Measurements from ENCODE around the gene PGAP1.

The PGAP1 gene

DNA sequence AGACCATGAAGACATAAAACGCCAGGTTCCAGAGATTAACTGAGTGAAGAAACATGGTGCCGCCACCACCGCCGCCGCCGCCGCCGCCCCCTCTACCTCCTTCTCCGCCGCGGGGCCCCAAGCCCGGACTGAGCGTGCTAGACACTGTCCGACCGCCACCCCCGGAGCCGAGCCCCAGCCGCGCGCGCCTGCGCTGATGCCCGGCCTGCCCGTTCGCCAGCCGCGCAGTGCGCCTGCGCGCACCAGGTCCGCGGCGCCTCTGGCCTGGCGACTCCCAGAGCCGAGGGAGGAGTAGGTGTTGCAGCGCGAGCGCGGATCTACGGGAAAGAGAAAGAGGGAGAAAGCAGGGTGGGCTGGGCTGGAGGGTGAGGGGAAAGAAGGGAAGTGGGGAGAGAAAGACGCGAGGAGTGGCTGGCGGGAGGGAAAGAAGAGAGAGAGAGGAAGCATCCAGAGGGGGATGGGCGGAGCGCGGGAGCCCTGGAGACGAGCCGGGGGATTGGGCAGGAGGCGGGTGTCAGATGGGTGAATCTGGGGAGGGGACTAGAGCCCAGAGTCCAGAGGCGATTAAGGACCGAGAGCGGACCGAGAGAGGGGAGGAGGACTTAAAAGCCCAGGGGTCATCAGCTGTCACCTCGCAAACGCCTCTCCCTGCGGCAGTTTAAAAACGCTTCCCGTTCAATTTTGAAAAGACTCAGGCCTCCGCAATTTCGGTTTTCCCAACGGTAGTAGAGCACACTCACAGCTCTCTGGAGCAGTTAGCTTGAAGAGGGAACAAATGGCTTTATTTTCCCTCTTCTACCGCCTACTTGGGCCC, at the start of gene PGAP1:
Gene PGAP1, minus strand, starts transcription at position 146 of the 814 bp plus-strand sequence. Its CDS starts 91 bp downstream, at position 55.
- TF ChIP-seq, protein P1, sequence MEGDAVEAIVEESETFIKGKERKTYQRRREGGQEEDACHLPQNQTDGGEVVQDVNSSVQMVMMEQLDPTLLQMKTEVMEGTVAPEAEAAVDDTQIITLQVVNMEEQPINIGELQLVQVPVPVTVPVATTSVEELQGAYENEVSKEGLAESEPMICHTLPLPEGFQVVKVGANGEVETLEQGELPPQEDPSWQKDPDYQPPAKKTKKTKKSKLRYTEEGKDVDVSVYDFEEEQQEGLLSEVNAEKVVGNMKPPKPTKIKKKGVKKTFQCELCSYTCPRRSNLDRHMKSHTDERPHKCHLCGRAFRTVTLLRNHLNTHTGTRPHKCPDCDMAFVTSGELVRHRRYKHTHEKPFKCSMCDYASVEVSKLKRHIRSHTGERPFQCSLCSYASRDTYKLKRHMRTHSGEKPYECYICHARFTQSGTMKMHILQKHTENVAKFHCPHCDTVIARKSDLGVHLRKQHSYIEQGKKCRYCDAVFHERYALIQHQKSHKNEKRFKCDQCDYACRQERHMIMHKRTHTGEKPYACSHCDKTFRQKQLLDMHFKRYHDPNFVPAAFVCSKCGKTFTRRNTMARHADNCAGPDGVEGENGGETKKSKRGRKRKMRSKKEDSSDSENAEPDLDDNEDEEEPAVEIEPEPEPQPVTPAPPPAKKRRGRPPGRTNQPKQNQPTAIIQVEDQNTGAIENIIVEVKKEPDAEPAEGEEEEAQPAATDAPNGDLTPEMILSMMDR (IDR thresholded peaks at IDR 0.05), result no peak
- no peak for TF ChIP-seq ZFX (IDR thresholded peaks at IDR 0.05; ENCODE audit: borderline replicate concordance)
- peak within 1 kb of the TSS; percentile 84 for H3K27ac ChIP-seq

GRCh38 chr2:196974970-196975369, 48.5 kb upstream of the PGAP1 start:
- TF ChIP-seq, protein P1 (IDR thresholded peaks at IDR 0.05), result no peak
- TF ChIP-seq ZFX (IDR thresholded peaks at IDR 0.05; ENCODE audit: borderline replicate concordance), result no peak
- no peak overlapping the region for H3K27ac ChIP-seq

- no peak overlapping the region for H3K27ac ChIP-seq
- no peak for TF ChIP-seq ZFX (IDR thresholded peaks at IDR 0.05; ENCODE audit: borderline replicate concordance)
- TF ChIP-seq, protein P1 (IDR thresholded peaks at IDR 0.05), result no peak
These were observed 45.2 kb upstream of the PGAP1 start for GRCh38 chr2:196971574-196972279.

DNA sequence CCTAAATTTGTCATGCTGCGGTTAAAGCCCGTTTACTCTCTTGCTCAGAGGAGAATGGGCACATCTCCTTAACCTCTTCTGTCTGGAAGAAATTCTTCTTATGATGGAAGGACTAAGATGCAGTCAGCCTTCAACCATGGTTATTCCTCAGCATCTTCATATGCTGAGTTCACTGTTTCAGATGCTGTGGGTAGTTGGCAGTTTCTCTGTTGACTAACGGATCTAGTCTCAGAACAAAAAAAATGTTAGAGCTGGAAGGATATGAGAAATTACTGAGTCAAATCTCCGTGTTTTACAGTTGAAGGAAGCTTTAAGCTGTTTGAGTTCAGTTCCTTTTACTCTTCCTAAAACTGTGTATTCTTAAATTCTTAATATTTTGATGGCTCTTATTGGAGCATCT, 43.6 kb upstream of the PGAP1 start:
- TF ChIP-seq ZFX (IDR thresholded peaks at IDR 0.05; ENCODE audit: borderline replicate concordance), result no peak
- TF ChIP-seq, protein P1 (IDR thresholded peaks at IDR 0.05), result no peak
- no peak overlapping the region for H3K27ac ChIP-seq

DNA sequence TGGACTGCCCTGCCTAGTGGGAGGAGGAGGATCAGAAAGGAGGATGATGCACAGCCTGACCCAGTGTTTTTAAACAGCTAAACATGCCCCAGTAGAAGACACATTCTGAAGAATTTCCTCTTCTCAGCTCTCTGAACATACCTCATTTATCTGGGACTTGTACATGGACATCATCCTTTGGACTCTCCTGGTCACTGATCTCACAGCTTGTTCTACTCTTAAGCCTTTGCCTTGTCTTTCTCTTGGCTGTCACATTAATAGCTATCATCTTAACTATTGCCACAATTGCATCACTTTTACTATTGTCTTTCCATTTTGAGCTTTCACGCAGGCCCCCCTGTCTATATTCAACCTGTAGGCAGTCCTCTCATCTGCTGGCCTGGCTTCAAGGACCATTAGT, 42.0 kb upstream of the PGAP1 start:
- TF ChIP-seq, protein P1 (IDR thresholded peaks at IDR 0.05), result no peak
- no peak for TF ChIP-seq ZFX (IDR thresholded peaks at IDR 0.05; ENCODE audit: borderline replicate concordance)
- no peak overlapping the region for H3K27ac ChIP-seq

DNA sequence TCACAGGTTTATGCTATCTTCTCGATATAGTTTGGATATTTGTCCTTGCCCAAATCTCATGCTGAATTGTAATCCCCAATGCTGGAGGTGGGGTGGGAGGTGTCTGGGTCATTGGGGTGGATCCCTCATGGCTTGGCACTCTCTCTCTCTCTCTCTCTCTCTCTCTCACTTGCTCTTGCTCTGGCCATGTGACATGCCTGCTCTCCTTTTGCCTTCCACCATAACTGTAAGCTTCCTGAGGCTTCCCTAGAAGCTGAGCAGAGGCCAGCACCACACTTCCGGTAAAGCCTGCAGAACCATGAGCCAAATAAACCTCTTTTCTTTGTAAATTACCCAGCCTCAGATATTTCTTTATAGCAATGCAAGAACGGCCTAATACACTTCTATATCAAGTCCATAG, 41.3 kb upstream of the PGAP1 start:
- no peak for TF ChIP-seq ZFX (IDR thresholded peaks at IDR 0.05; ENCODE audit: borderline replicate concordance)
- TF ChIP-seq, protein P1 (IDR thresholded peaks at IDR 0.05), result no peak
- no peak overlapping the region for H3K27ac ChIP-seq

DNA sequence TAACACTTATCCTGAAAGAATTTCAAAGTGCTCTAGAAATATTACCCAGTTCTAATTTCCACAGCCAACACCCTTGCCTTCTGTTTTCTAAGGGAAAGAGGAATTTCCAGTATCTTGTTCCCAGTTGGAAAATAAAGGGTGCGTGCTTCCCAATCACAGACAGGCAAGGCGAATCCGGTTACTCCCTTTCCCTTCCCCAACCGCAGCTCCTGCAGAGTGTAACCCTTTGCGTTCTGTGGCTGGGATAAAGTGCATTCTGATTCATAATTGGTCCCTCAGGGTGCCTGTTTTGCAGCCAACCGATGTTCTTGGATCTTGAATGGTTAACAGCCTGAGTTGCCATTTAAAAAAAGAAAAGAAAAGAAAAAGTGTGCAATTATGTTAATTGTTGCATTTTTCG, 40.6 kb upstream of the PGAP1 start:
- no peak overlapping the region for H3K27ac ChIP-seq
- no peak for TF ChIP-seq ZFX (IDR thresholded peaks at IDR 0.05; ENCODE audit: borderline replicate concordance)
- TF ChIP-seq, protein P1 (IDR thresholded peaks at IDR 0.05), result no peak
